Neural crest cell (in vitro differentiated cells): ENCODE results near the gene LAMB4. TPM values are rescaled to one million over a fixed set of nuclear protein-coding genes. Genes with fewer than 3 reads are reported as not detected.

Source experiments
- DNase-seq: peaks from one replicate; pipeline ENCODE4 v3.0.0; 2021; ENCODE audit warnings: low read depth, mixed read lengths, low spot score
- H3K27ac Mint-ChIP-seq: one replicate; pipeline ENCODE4 v1.8.0; 2021; ENCODE audit warnings: mild to moderate bottlenecking, mixed read lengths; ENCODE audit not compliant: unreplicated experiment
- H3K27me3 Mint-ChIP-seq: 2 replicates; pipeline ENCODE4 v1.8.0; 2021; ENCODE audit warnings: low read depth, mild to moderate bottlenecking, mixed read lengths
- H3K36me3 Mint-ChIP-seq: 2 replicates; pipeline ENCODE4 v1.8.0; 2021; ENCODE audit warnings: low read depth, mild to moderate bottlenecking, mixed read lengths
- H3K4me1 Mint-ChIP-seq: 2 replicates; pipeline ENCODE4 v1.8.0; 2021; ENCODE audit warnings: mixed read lengths
- H3K4me3 Mint-ChIP-seq: one replicate; pipeline ENCODE4 v1.8.0; 2021; ENCODE audit warnings: mild to moderate bottlenecking, mixed read lengths
- H3K9me3 Mint-ChIP-seq: 2 replicates; pipeline ENCODE4 v1.8.0; 2021; ENCODE audit warnings: mixed read lengths
- CTCF ChIP-seq: fragments of 200-600 bp; sonication (generic); conservative IDR thresholded peaks from 2 replicates; pipeline ENCODE4 v1.5.0; 2021; ENCODE audit warnings: antibody characterized with exemption, mild to moderate bottlenecking
- total RNA-seq: library from RNA; stranded (reverse); gene quantifications from 2 replicates; pipeline ENCODE4 v1.2.1, GENCODE V29; 2021

LAMB4 gene
- total RNA-seq, 1 donor from 2014 or later = 0.16 TPM

- Mint-ChIP-seq H3K36me3 (no peaks in the 10 kb centered on the region), H3K27me3 (peaks cover 2% of the 10 kb centered on the region), H3K4me1 (peaks cover 5% of the 10 kb centered on the region), H3K4me3 (no peak overlapping the region), H3K27ac (no peak overlapping the region), H3K9me3 (no peaks in the 10 kb centered on the region)
- no peak for DNase-seq
- TF ChIP-seq CTCF = no peak
Measured at GRCh38 chr7:108012499-108013430, 117.4 kb downstream of the LAMB4 start.

- Mint-ChIP-seq H3K9me3 (no peaks in the 10 kb centered on the region), H3K4me1 (peaks cover 4% of the 10 kb centered on the region), H3K36me3 (no peaks in the 10 kb centered on the region), H3K27ac (no peak overlapping the region), H3K4me3 (no peak overlapping the region), H3K27me3 (peaks cover 26% of the 10 kb centered on the region)
- no peak for DNase-seq
- TF ChIP-seq CTCF = no peak
Measured at GRCh38 chr7:108010377-108010776, 119.8 kb downstream of the LAMB4 start.

- DNase-seq = no peak
- H3K36me3 Mint-ChIP-seq = no peaks in the 10 kb centered on the region
- no peak overlapping the region for H3K27ac Mint-ChIP-seq
- no peaks in the 10 kb centered on the region for H3K9me3 Mint-ChIP-seq
- H3K4me1 Mint-ChIP-seq = peaks cover 7% of the 10 kb centered on the region
- no peak overlapping the region for H3K4me3 Mint-ChIP-seq
- TF ChIP-seq CTCF = no peak
- H3K27me3 Mint-ChIP-seq = peaks cover 31% of the 10 kb centered on the region
Measured at GRCh38 chr7:108009873-108010272, 120.3 kb downstream of the LAMB4 start.

GRCh38 chr7:108008827-108009226 is 121.3 kb downstream of the LAMB4 start:
- TF ChIP-seq CTCF = no peak

GRCh38 chr7:108008240-108008639 is 121.9 kb downstream of the LAMB4 start:
- peaks cover 47% of the 10 kb centered on the region for H3K27me3 Mint-ChIP-seq

More at GRCh38 chr7:108008827-108009226, 121.3 kb downstream of the LAMB4 start:
- Mint-ChIP-seq H3K4me1 (peaks cover 15% of the 10 kb centered on the region), H3K36me3 (no peaks in the 10 kb centered on the region), H3K4me3 (no peak overlapping the region), H3K27me3 (peaks cover 42% of the 10 kb centered on the region), H3K27ac (no peak overlapping the region), H3K9me3 (no peaks in the 10 kb centered on the region)
- DNase-seq = no peak

More at GRCh38 chr7:108008240-108008639, 121.9 kb downstream of the LAMB4 start:
- TF ChIP-seq CTCF = no peak
- no peak for DNase-seq
- Mint-ChIP-seq H3K4me1 (peaks cover 15% of the 10 kb centered on the region), H3K9me3 (no peaks in the 10 kb centered on the region), H3K36me3 (no peaks in the 10 kb centered on the region), H3K4me3 (no peak overlapping the region), H3K27ac (no peak overlapping the region)
